ENCODE data around the gene EXOC6B.
"Not testable (repeated sequence)": the region's sequence is repeated elsewhere in the genome, so short reads cannot be mapped to it uniquely, and the experiment has no call there.

EXOC6B gene

DNA sequence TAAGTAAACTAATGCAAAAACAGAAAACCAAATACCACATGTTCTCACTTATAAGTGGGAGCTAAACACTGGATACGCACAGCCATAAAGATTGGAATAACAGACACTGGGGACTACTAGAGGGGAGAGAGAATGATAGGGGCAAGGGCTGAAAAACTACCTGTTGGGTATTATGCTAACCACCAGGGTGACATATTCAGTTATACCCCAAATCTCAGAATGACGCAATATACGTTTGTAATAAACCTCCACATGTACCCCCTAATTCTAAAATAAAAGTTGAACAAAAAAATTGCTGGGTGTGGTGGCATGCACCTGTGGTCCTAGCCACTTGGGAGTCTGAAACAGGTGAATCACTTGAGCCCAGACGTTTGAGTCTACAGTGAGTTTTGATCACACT is 157.2 kb downstream of the EXOC6B start (continued):
- TF ChIP-seq TSHZ2 (CRISPR knock-in tag; IDR thresholded peaks at IDR 0.05) (no peak), ZNF70 (CRISPR knock-in tag; IDR thresholded peaks at IDR 0.05) (no peak), ZC3H10 (CRISPR knock-in tag; IDR thresholded peaks at IDR 0.05) (no peak), RARB (CRISPR knock-in tag; IDR thresholded peaks at IDR 0.05) (no peak), ESRRG (CRISPR knock-in tag; IDR thresholded peaks at IDR 0.05) (no peak)

DNA sequence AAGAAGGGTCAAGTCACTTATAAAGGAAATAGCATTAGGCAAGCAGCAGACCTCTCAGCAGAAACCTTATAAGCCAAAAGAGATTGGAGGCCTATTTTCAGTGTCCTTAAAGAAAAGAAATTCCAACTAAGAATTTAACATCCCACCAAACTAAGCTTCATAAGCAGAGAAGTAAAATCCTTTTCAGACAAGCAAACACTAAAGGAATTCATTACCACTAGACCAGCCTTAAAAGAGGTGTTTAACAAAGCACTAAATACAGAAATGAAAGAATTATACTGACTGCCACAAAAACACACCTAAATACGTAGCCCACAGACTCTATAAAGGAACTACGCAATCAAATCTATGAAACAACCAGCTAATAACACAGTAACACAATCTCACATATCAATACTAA is 160.4 kb downstream of the EXOC6B start:
- no peak for ATAC-seq

GRCh38 chr2:72661985-72662384 is 163.8 kb downstream of the EXOC6B start:
- ATAC-seq: no peak
- TF ChIP-seq CSDC2 (CRISPR knock-in tag; IDR thresholded peaks at IDR 0.05) (no peak), ZFP30 (CRISPR knock-in tag; IDR thresholded peaks at IDR 0.05) (no peak), CREB5 (CRISPR knock-in tag; IDR thresholded peaks at IDR 0.05; ENCODE audit: low read depth) (no peak), ARNTL (CRISPR knock-in tag; IDR thresholded peaks at IDR 0.05; ENCODE audit: borderline replicate concordance, low read depth) (no peak), ZNF70 (CRISPR knock-in tag; IDR thresholded peaks at IDR 0.05) (no peak), PPARA (CRISPR knock-in tag; IDR thresholded peaks at IDR 0.05; ENCODE audit: borderline replicate concordance) (no peak), ZNF8 (CRISPR knock-in tag; IDR thresholded peaks at IDR 0.05) (no peak), SNAI2 (CRISPR knock-in tag; IDR thresholded peaks at IDR 0.05) (no peak), ZFP3 (CRISPR knock-in tag; IDR thresholded peaks at IDR 0.05) (no peak), OSR1 (CRISPR knock-in tag; IDR thresholded peaks at IDR 0.05) (no peak)

More for the DNA sequence above, 160.4 kb downstream of the EXOC6B start:
- TF ChIP-seq TCF4 (CRISPR knock-in tag; IDR thresholded peaks at IDR 0.05; ENCODE audit: borderline replicate concordance) (no peak), RARB (CRISPR knock-in tag; IDR thresholded peaks at IDR 0.05) (no peak), GLIS3 (CRISPR knock-in tag; IDR thresholded peaks at IDR 0.05) (no peak), ESRRG (CRISPR knock-in tag; IDR thresholded peaks at IDR 0.05) (no peak), CSDC2 (CRISPR knock-in tag; IDR thresholded peaks at IDR 0.05) (no peak), CSRNP3 (CRISPR knock-in tag; IDR thresholded peaks at IDR 0.05) (no peak), BACH2 (CRISPR knock-in tag; IDR thresholded peaks at IDR 0.05; ENCODE audit: borderline replicate concordance) (no peak), PPARA (CRISPR knock-in tag; IDR thresholded peaks at IDR 0.05; ENCODE audit: borderline replicate concordance) (no peak), SNAI2 (CRISPR knock-in tag; IDR thresholded peaks at IDR 0.05) (no peak), POU6F1 (CRISPR knock-in tag; IDR thresholded peaks at IDR 0.05; ENCODE audit: borderline replicate concordance, low read depth) (no peak), PATZ1 (CRISPR knock-in tag; IDR thresholded peaks at IDR 0.05; ENCODE audit: borderline replicate concordance) (no peak), ZC3H10 (CRISPR knock-in tag; IDR thresholded peaks at IDR 0.05) (no peak), ARNTL (CRISPR knock-in tag; IDR thresholded peaks at IDR 0.05; ENCODE audit: borderline replicate concordance, low read depth) (no peak)

GRCh38 chr2:72649810-72650209 is 176.0 kb downstream of the EXOC6B start:
- ATAC-seq: no peak
- no peak for TF ChIP-seq ZFP30 (CRISPR knock-in tag; IDR thresholded peaks at IDR 0.05)

GRCh38 chr2:72641221-72641620 is 184.6 kb downstream of the EXOC6B start:
- ATAC-seq: not testable (repeated sequence)

Data from SK-N-SH treated with all-trans-retinoic acid at 6 μM for 48 hours (cell line).